Kidney epithelial cell (primary cell): ENCODE results near the gene MAD1L1. TPM values are rescaled to one million over a fixed set of nuclear protein-coding genes. Genes with fewer than 3 reads are reported as not detected.
"Not testable (repeated sequence)": the region's sequence is repeated elsewhere in the genome, so short reads cannot be mapped to it uniquely, and the experiment has no call there.

Source experiments
- DNase-seq: peaks from one replicate; pipeline ENCODE4 v3.0.0-alpha.2; 2010; ENCODE audit warnings: low read depth
- H3K27me3 ChIP-seq: 2 replicates; pipeline ENCODE4 v1.6.0; 2011; ENCODE audit warnings: low read length; ENCODE audit not compliant: control insufficient read depth, insufficient read depth
- H3K36me3 ChIP-seq: 2 replicates; pipeline ENCODE4 v1.5.1; 2011; ENCODE audit warnings: low read length; ENCODE audit not compliant: control insufficient read depth, insufficient read depth
- H3K4me3 ChIP-seq: 2 replicates; pipeline ENCODE4 v1.5.1; 2011; ENCODE audit warnings: low read depth, mild to moderate bottlenecking, control low read depth, low read length
- total RNA-seq: library from RNA; depleted of rRNA; stranded (reverse); fragments of >200 nt; gene quantifications from 2 replicates; pipeline ENCODE4 v1.2.3, GENCODE V29; 2015
- TF ChIP-seq, protein P1 (sequence below): IDR thresholded peaks from 2 replicates; pipeline ENCODE4 v1.5.1; 2011; ENCODE audit warnings: mild to moderate bottlenecking, moderate library complexity, low read length, control low read depth, inconsistent platforms; ENCODE audit not compliant: insufficient read depth, poor library complexity, severe bottlenecking

Gene MAD1L1
- total RNA-seq, 1 donor from 2014 or later, result 61.2 TPM

DNA sequence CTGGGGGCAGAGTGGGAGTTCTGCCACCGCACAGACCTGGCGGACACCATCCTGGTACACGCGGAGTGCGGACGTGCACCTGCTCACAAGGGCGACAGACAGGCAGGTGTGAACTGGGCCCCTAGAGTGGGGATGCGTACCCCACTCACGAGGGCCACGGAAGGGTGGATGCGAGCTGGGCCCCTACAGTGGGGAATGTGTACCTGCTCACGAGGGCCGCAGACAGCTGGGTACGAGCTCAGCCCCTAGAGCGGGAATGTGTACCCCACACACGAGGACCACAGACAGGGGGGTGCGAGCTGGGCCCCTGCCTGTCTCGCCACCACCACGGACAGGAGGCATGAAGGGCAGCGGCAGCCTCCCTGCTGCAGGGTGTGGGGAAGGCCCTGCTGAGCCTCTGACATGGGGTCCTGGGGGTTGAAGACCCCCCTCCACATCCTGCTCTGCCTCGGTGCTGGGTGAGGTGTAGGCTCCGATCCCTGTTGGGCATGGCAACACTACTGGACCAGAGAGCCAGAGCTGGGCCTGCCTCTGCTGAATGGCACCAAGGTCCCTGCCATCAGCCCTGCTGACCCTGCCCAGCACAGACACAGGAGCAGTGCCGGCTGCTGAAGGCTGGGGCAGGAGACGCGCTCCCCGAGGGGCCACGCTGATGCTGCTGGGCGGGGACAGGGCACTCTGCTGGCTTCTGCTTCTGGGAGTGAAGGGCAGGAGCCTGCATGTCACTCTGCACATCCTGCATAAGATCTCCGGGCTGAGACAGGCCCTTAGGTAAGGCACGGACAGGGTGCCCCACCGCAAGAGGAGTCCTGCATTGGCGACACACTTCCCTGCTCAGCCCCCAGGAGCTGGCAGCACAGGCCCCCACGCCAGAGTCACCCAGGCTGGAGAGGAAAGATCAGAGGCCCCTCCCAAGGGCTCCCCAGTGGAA is 259.2 kb downstream of the MAD1L1 start:
- H3K27me3 ChIP-seq, result no peaks in the 10 kb centered on the region
- TF ChIP-seq, protein P1, sequence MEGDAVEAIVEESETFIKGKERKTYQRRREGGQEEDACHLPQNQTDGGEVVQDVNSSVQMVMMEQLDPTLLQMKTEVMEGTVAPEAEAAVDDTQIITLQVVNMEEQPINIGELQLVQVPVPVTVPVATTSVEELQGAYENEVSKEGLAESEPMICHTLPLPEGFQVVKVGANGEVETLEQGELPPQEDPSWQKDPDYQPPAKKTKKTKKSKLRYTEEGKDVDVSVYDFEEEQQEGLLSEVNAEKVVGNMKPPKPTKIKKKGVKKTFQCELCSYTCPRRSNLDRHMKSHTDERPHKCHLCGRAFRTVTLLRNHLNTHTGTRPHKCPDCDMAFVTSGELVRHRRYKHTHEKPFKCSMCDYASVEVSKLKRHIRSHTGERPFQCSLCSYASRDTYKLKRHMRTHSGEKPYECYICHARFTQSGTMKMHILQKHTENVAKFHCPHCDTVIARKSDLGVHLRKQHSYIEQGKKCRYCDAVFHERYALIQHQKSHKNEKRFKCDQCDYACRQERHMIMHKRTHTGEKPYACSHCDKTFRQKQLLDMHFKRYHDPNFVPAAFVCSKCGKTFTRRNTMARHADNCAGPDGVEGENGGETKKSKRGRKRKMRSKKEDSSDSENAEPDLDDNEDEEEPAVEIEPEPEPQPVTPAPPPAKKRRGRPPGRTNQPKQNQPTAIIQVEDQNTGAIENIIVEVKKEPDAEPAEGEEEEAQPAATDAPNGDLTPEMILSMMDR, result no peak
- DNase-seq, result no peak
- H3K4me3 ChIP-seq, result no peak overlapping the region
- H3K36me3 ChIP-seq, result no peaks in the 10 kb centered on the region

DNA sequence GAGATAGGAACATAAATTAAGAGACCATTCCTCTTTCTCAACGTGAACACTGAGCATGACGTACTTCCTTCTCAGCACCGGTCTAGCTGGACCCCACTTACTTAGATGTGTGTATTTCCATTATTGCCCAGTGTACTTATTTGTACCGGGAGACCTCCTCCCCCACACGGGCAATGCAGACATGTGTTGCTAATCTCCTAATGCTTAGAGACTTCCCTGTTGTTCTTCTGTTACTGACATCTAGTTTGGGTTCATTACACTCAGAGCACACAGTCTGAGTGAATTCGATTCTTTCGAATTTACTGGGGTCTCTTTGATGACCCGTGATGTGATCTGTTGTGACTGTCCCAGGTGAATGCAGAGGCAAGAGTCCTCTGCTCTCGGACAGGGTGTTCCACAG is 260.0 kb downstream of the MAD1L1 start:
- Histone ChIP-seq H3K4me3 (no peak overlapping the region), H3K27me3 (no peaks in the 10 kb centered on the region), H3K36me3 (no peaks in the 10 kb centered on the region)
- no peak for DNase-seq
- TF ChIP-seq, protein P1, result no peak

DNA sequence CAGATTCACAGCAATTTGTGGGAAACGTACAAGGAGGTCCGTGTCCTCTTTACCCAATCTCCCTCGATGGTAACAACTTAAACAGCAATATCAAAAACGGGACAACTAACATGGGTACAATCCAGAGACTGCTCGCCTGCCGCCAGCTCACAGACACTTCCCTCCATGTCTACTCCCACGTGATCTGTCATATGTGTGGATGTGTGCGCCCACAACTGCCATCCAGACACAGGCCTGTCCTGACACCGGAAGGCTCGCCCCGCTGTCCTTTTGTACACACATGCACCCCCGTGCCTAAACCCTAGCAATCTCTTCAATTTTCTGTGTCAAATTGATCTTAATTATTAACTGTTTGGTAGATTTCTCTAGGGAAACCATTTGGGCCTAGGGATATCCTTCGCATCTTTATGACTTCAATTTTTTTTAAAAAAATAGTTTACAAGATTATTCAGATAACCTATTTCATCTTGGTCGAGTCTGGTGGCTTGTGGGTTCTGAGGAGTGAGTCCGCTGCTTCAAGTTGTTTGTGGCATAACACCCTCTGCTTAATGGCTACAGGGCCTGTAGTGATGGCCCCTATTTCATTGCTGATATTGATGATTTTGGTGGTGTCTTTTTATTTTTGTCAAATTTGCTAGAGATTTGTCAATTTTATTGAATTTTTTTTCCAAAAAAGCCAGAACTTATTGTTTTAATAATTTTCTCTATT is 260.6 kb downstream of the MAD1L1 start:
- no peaks in the 10 kb centered on the region for H3K36me3 ChIP-seq
- H3K4me3 ChIP-seq, result no peak overlapping the region
- TF ChIP-seq, protein P1, result no peak
- H3K27me3 ChIP-seq, result no peaks in the 10 kb centered on the region
- no peak for DNase-seq

DNA sequence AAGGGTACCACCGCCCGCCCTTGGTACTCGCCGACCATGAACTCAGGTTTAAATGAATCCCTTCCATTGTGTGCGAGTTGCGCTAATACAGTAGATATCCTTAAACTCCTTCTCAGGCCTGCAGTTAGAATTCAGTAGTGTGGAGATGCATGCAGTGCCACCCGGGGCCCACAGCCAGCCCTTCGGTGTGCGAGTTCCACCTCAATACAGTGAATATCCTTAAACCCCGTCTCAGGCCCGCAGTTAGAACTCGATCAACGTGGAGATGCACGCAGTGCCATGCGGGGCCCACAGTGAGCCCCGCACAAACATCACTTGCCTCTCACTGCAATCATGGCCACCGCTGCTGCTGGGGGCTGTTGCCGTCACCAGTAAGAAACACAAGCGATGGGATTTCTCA is 261.9 kb downstream of the MAD1L1 start:
- Histone ChIP-seq H3K36me3 (no peaks in the 10 kb centered on the region), H3K4me3 (no peak overlapping the region), H3K27me3 (no peaks in the 10 kb centered on the region)
- DNase-seq, result no peak
- TF ChIP-seq, protein P1, result no peak

DNA sequence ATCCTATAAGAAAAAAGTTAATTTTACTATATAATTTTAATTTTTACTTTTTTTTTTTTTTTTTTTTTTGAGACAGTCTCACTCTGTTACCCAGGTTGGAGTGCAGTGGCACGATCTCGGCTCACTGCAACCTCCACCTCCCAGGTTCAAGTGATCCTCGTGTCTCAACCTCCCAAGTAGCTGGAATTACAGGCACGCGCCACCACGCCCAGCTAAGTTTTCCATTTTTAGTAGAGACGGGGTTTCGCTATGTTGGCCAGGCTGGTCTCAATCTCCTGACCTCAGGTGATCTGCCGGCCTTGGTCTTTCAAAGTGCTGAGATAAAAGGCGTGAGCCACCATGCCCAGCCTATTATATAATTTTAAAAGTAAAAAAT is 262.5 kb downstream of the MAD1L1 start:
- DNase-seq, H3K36me3 ChIP-seq, H3K27me3 ChIP-seq, H3K4me3 ChIP-seq: not testable (repeated sequence)

DNA sequence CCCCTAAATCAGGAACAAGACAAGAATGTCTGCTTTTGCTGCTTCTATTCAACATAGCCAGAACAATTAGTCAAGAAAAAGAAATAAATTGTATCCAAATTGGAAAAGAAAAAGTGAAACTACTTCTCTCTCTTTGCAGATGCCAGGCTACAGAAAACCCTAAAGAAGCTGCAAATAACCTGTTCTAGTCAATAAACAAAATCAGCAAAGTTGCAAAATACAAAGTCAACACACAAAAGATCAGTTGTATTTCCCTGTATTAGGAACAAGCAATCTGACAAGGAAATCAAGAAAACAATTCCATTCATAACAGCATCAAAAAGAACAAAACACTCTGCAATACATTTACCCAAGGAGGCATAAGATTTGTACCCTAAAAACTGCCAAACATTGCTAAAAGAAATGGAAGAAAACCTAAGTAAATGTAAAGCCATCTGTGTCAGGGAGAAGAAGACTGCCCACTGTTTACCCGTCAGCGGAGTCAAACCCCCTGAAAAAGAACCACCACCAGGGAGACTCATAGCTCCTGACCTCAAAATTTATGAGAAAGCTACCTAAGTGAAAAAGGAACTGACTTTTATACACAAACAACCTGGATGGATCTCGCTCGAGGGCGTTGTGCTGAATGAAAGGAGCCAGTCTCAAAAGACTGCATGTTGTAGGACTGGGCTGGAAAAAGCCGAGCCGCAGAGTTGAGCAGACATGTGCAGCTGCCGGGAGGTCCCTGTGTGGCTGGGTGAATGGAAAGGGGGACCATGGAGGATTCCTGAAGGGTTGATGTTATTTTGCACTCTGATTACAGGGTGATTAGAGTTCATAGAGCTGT is 263.1 kb downstream of the MAD1L1 start:
- TF ChIP-seq, protein P1, result no peak
- Histone ChIP-seq H3K4me3 (no peak overlapping the region), H3K27me3 (no peaks in the 10 kb centered on the region), H3K36me3 (no peaks in the 10 kb centered on the region)
- no peak for DNase-seq
